Ecto neural progenitor cell (in vitro differentiated cells): ENCODE results near the gene ATP2B3.
"Not testable (repeated sequence)": the region's sequence is repeated elsewhere in the genome, so short reads cannot be mapped to it uniquely, and the experiment has no call there.

ENCODE experiments used
- DNase-seq: peaks from one replicate; pipeline ENCODE4 v3.0.0-alpha.2; 2018; ENCODE audit warnings: low spot score

Gene ATP2B3

GRCh38 chrX:153593811-153594500 lies 76.5 kb downstream of the ATP2B3 start:
- DNase-seq = no peak

GRCh38 chrX:153595387-153595786 lies 77.9 kb downstream of the ATP2B3 start:
- DNase-seq = no peak

GRCh38 chrX:153595859-153596857 lies 78.7 kb downstream of the ATP2B3 start:
- no peak for DNase-seq

GRCh38 chrX:153596981-153597750 lies 79.7 kb downstream of the ATP2B3 start:
- no peak for DNase-seq

GRCh38 chrX:153598541-153599191 lies 81.2 kb downstream of the ATP2B3 start, which contains the start of gene CCNQ:
Gene CCNQ (minus strand): TSS chrX:153599139. CDS start chrX:153599073, 66 bp downstream.
- peak; percentile 56 for DNase-seq

GRCh38 chrX:153599192-153600031 lies 82.0 kb downstream of the ATP2B3 start:
- peak; percentile 86 for DNase-seq

GRCh38 chrX:153600032-153600373 lies 82.6 kb downstream of the ATP2B3 start:
- no peak for DNase-seq

GRCh38 chrX:153600921-153601320 lies 83.5 kb downstream of the ATP2B3 start:
- DNase-seq = no peak

- DNase-seq = no peak
Observed at GRCh38 chrX:153601511-153602110, 84.2 kb downstream of the ATP2B3 start.

- no peak for DNase-seq
Observed at GRCh38 chrX:153602601-153603000, 85.2 kb downstream of the ATP2B3 start.

GRCh38 chrX:153603131-153603656 lies 85.8 kb downstream of the ATP2B3 start:
- DNase-seq = no peak

- not testable (repeated sequence) for DNase-seq
Observed at GRCh38 chrX:153604666-153605380, 87.4 kb downstream of the ATP2B3 start.

GRCh38 chrX:153606503-153606902 lies 89.1 kb downstream of the ATP2B3 start:
- DNase-seq = no peak

GRCh38 chrX:153608376-153608775 lies 90.9 kb downstream of the ATP2B3 start:
- DNase-seq = no peak

- no peak for DNase-seq
Observed at GRCh38 chrX:153608806-153609205, 91.4 kb downstream of the ATP2B3 start.

- DNase-seq = peak; percentile 87
Observed at GRCh38 chrX:153609917-153610835, 92.7 kb downstream of the ATP2B3 start.

- DNase-seq = no peak
Observed at GRCh38 chrX:153610836-153611213, 93.4 kb downstream of the ATP2B3 start.
